Hematopoietic multipotent progenitor cell (in vitro differentiated cells): Measurements from ENCODE around the gene HSP90AB1. TPM values are rescaled to one million over a fixed set of nuclear protein-coding genes. Genes with fewer than 3 reads are reported as not detected.

Experiments used
- DNase-seq, 3 donors: peaks; one replicate each; pipeline ENCODE4 v3.0.0-alpha.2; 2011 to 2015; ENCODE audit warnings: low read depth in 2 of 3, low spot score in 2 of 3
- total RNA-seq: library from RNA; depleted of rRNA; stranded (reverse); fragments of >200 nt; gene quantifications from one replicate; pipeline ENCODE4 v1.2.3, GENCODE V29; 2012

The HSP90AB1 gene
- total RNA-seq, 1 donor: 770 TPM

- DNase-seq: peak in 1 of 3 donors; percentile 57
These were observed 12.5 kb upstream of the HSP90AB1 start for GRCh38 chr6:44234101-44235025.

- no peak for DNase-seq
These were observed 11.6 kb upstream of the HSP90AB1 start for GRCh38 chr6:44235269-44235668.

GRCh38 chr6:44235891-44236516 lies 10.9 kb upstream of the HSP90AB1 start:
- no peak for DNase-seq

- DNase-seq: peak in 2 of 3 donors; percentile 92 to 95
These were observed 9.7 kb upstream of the HSP90AB1 start for GRCh38 chr6:44237021-44237812.

- peak; percentile 65 to 84 (median 73) for DNase-seq
These were observed 9.0 kb upstream of the HSP90AB1 start for GRCh38 chr6:44237813-44238433.

- no peak for DNase-seq
These were observed 8.1 kb upstream of the HSP90AB1 start for GRCh38 chr6:44238687-44239350.

- no peak for DNase-seq
These were observed 3.6 kb upstream of the HSP90AB1 start for GRCh38 chr6:44243345-44243744.

GRCh38 chr6:44245391-44245911 lies 1.4 kb upstream of the HSP90AB1 start:
- no peak for DNase-seq

GRCh38 chr6:44245912-44246662 lies 814 bp upstream of the HSP90AB1 start:
- peak; percentile 68 to 83 (median 77) for DNase-seq

GRCh38 chr6:44247338-44248302 lies 719 bp downstream of the HSP90AB1 start:
- peak in 2 of 3 donors; percentile 90 to 91 for DNase-seq

- no peak for DNase-seq
These were observed 1.7 kb downstream of the HSP90AB1 start for GRCh38 chr6:44248579-44248978.

GRCh38 chr6:44249082-44249748 lies 2.3 kb downstream of the HSP90AB1 start:
- no peak for DNase-seq

- DNase-seq: no peak
These were observed 3.3 kb downstream of the HSP90AB1 start for GRCh38 chr6:44250067-44250717.

- DNase-seq: no peak
These were observed 3.8 kb downstream of the HSP90AB1 start for GRCh38 chr6:44250718-44251123.

- no peak for DNase-seq
These were observed 4.9 kb downstream of the HSP90AB1 start for GRCh38 chr6:44251576-44252524.
